ENCODE data around the gene FNDC10.

GRCh38 chr1:1603671-1604373 lies 3.9 kb upstream of the FNDC10 start:
- TF ChIP-seq, protein P1, sequence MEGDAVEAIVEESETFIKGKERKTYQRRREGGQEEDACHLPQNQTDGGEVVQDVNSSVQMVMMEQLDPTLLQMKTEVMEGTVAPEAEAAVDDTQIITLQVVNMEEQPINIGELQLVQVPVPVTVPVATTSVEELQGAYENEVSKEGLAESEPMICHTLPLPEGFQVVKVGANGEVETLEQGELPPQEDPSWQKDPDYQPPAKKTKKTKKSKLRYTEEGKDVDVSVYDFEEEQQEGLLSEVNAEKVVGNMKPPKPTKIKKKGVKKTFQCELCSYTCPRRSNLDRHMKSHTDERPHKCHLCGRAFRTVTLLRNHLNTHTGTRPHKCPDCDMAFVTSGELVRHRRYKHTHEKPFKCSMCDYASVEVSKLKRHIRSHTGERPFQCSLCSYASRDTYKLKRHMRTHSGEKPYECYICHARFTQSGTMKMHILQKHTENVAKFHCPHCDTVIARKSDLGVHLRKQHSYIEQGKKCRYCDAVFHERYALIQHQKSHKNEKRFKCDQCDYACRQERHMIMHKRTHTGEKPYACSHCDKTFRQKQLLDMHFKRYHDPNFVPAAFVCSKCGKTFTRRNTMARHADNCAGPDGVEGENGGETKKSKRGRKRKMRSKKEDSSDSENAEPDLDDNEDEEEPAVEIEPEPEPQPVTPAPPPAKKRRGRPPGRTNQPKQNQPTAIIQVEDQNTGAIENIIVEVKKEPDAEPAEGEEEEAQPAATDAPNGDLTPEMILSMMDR (IDR thresholded peaks at IDR 0.05): no peak
- no peak for TF ChIP-seq POLR2AphosphoS5 (IDR thresholded peaks at IDR 0.05)
- TF ChIP-seq EP300 (IDR thresholded peaks at IDR 0.05): no peak
- no peak for TF ChIP-seq POLR2A (IDR thresholded peaks at IDR 0.05)

Measured in upper lobe of left lung (tissue), 4 donors.